ENCODE measurements around the gene ITIH2. TPM values are rescaled to one million over a fixed set of nuclear protein-coding genes. Genes with fewer than 3 reads are reported as not detected.

The ITIH2 gene
- total and polyA plus RNA-seq, 9 of the 15 experiments (the other 6 are each of a cell fraction or from before 2014, with no cell fraction given): 0.66 TPM; not detected in 8

- TF ChIP-seq THRA (IDR thresholded peaks at IDR 0.05): no peak
- no peak for TF ChIP-seq CTBP1 (IDR thresholded peaks at IDR 0.05; ENCODE audit: borderline replicate concordance)
These were observed 17.4 kb downstream of the ITIH2 start (continued) for GRCh38 chr10:7720478-7720877.

GRCh38 chr10:7722927-7723529 lies 19.9 kb downstream of the ITIH2 start:
- Histone ChIP-seq H3K4me1 (replicated peaks in 1 of 2; ENCODE audit: control insufficient read depth in 2 of 2, insufficient read depth in 2 of 2, low read length in 2 of 2) (no peaks in the 10 kb centered on the region), H3K4me3 (no peak overlapping the region), H3K9me3 (replicated peaks; ENCODE audit: control insufficient read depth, insufficient read depth, low read depth, low read length) (no peaks in the 10 kb centered on the region), H3K27me3 (ENCODE audit: control insufficient read depth in 2 of 2, insufficient read depth in 2 of 2, low read length in 2 of 2) (peaks cover 28 to 39% of the 10 kb centered on the region in 2 experiments), H3K9ac (ENCODE audit: insufficient read depth in 1 of 2, low read depth in 2 of 2, low read length in 2 of 2) (no peak overlapping the region), H3K36me3 (ENCODE audit: control insufficient read depth, insufficient read depth, low read length) (no peaks in the 10 kb centered on the region), H3K27ac (ENCODE audit: extremely low read depth, low read depth, low read length) (no peak overlapping the region), H3K9me1 (ENCODE audit: control insufficient read depth, insufficient read depth, low read length) (no peaks in the 10 kb centered on the region), H4K20me1 (replicated peaks; ENCODE audit: control insufficient read depth, insufficient read depth, low read length) (no peaks in the 10 kb centered on the region), H3K4me2 (ENCODE audit: insufficient read depth, low read length) (no peak overlapping the region), H3K79me2 (ENCODE audit: control insufficient read depth, insufficient read depth, low read length) (no peaks in the 10 kb centered on the region), H2AFZ (ENCODE audit: low read depth, low read length) (no peak overlapping the region)
- in situ Hi-C loops (cut with MboI): no loop called here
- intact Hi-C loops (cut with micrococcal nuclease): no loop called here
- ChIA-PET POLR2A (interaction anchor here (0.5 kb wide), 1 partner anchor 8 kb away, joined by 3 read pairs; no protein-coding TSS in a partner anchor), CTCF (ENCODE audit: low intra/inter-chr PET ratio) (no interaction called here)
- TF ChIP-seq SNIP1 (IDR thresholded peaks at IDR 0.05; ENCODE audit: low read depth): no peak
- TF ChIP-seq, protein P1, sequence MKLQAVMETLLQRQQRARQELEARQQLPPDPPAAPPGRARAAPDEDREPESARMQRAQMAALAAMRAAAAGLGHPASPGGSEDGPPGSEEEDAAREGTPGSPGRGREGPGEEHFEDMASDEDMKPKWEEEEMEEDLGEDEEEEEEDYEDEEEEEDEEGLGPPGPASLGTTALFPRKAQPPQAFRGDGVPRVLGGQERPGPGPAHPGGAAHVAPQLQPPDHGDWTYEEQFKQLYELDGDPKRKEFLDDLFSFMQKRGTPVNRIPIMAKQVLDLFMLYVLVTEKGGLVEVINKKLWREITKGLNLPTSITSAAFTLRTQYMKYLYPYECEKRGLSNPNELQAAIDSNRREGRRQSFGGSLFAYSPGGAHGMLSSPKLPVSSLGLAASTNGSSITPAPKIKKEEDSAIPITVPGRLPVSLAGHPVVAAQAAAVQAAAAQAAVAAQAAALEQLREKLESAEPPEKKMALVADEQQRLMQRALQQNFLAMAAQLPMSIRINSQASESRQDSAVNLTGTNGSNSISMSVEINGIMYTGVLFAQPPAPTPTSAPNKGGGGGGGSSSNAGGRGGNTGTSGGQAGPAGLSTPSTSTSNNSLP (IDR thresholded peaks at IDR 0.05; ENCODE audit: borderline replicate concordance, low read depth, low read length): no peak
- TF ChIP-seq ZNF518B (CRISPR knock-in tag; IDR thresholded peaks at IDR 0.05): no peak
- peak; percentile 24; the same call in 1 of the 2 replicates for TF ChIP-seq SAFB (IDR thresholded peaks at IDR 0.05; ENCODE audit: borderline replicate concordance, low read depth, low read length)
- DNase-seq (ENCODE audit: extremely low read depth in 1 of 4, low spot score in 3 of 4) (no peak), FAIRE-seq (no peak), ATAC-seq (no peak)
- WGBS (ENCODE audit: insufficient coverage, low coverage, missing lambda C conversion rate): under 1% methylated on average over 15 of the region's 18 CpGs
- no TSS peak for BruUV-seq (replicated peaks)

Measured in K562 (cell line).